Measurements from ENCODE around the gene GAPDH.
"Not testable (repeated sequence)": the region's sequence is repeated elsewhere in the genome, so short reads cannot be mapped to it uniquely, and the experiment has no call there.

The GAPDH gene

GRCh38 chr12:6533923-6534694 is at the start of gene GAPDH:
GAPDH (plus strand) TSS chr12:6534517; CDS start chr12:6534833, 316 bp downstream.
- DNase-seq, result peak; percentile 76

GRCh38 chr12:6488240-6488639 is 46.1 kb upstream of the GAPDH start:
- no peak for DNase-seq

GRCh38 chr12:6489449-6489848 is 44.9 kb upstream of the GAPDH start:
- no peak for DNase-seq

GRCh38 chr12:6490673-6491072 is 43.6 kb upstream of the GAPDH start:
- not testable (repeated sequence) for DNase-seq

- peak; percentile 95 for DNase-seq
Measured at GRCh38 chr12:6492838-6493496, 41.4 kb upstream of the GAPDH start, which contains the start of gene MRPL51. MRPL51 (minus strand) TSS chr12:6493262; CDS start chr12:6493136, 126 bp downstream.

- peak; percentile 92 for DNase-seq
Measured at GRCh38 chr12:6493497-6494257, 40.6 kb upstream of the GAPDH start, which contains the start of gene NCAPD2. NCAPD2 (plus strand) TSS chr12:6494102; CDS start chr12:6495099, 997 bp downstream.

GRCh38 chr12:6494258-6494743 is 40.0 kb upstream of the GAPDH start:
- no peak for DNase-seq

- no peak for DNase-seq
Measured at GRCh38 chr12:6494968-6495367, 39.3 kb upstream of the GAPDH start.

GRCh38 chr12:6497291-6497690 is 37.0 kb upstream of the GAPDH start:
- not testable (repeated sequence) for DNase-seq

GRCh38 chr12:6500466-6500865 is 33.9 kb upstream of the GAPDH start:
- no peak for DNase-seq

- DNase-seq, result no peak
Measured at GRCh38 chr12:6507102-6507998, 27.0 kb upstream of the GAPDH start.

- DNase-seq, result no peak
Measured at GRCh38 chr12:6508087-6508486, 26.2 kb upstream of the GAPDH start.

GRCh38 chr12:6520186-6520585 is 14.1 kb upstream of the GAPDH start:
- no peak for DNase-seq

GRCh38 chr12:6522193-6522592 is 12.1 kb upstream of the GAPDH start:
- DNase-seq, result no peak

- no peak for DNase-seq
Measured at GRCh38 chr12:6523708-6524107, 10.6 kb upstream of the GAPDH start.

- DNase-seq, result no peak
Measured at GRCh38 chr12:6524648-6525047, 9.7 kb upstream of the GAPDH start.

- DNase-seq, result no peak
Measured at GRCh38 chr12:6526201-6526600, 8.1 kb upstream of the GAPDH start.

GRCh38 chr12:6526766-6527525 is 7.4 kb upstream of the GAPDH start:
- no peak for DNase-seq

- DNase-seq, result no peak
Measured at GRCh38 chr12:6527711-6528110, 6.6 kb upstream of the GAPDH start.

GRCh38 chr12:6528539-6529235 is 5.6 kb upstream of the GAPDH start:
- no peak for DNase-seq

GRCh38 chr12:6529291-6529737 is 5.0 kb upstream of the GAPDH start:
- DNase-seq, result no peak

Measured in activated effector memory CD4-positive, alpha-beta T cell treated with Interleukin-2 at 50 U/mL for 16 hours (primary cell).